B cell (primary cell): ENCODE data around the gene ROBO2.

Experiments used
- CTCF ChIP-seq: fragments of 200-600 bp; IDR thresholded peaks from one replicate; pipeline ENCODE4 v1.8.0; 2022; ENCODE audit warnings: antibody characterized with exemption, mild to moderate bottlenecking
- EZH2 ChIP-seq: IDR thresholded peaks from 2 replicates; pipeline ENCODE4 v1.6.1; 2012; ENCODE audit warnings: borderline replicate concordance, low read depth, mild to moderate bottlenecking, moderate library complexity, low read length; ENCODE audit not compliant: insufficient read depth, poor library complexity, severe bottlenecking

- TF ChIP-seq CTCF (no peak), EZH2 (no peak)
These were observed 560.0 kb downstream of the ROBO2 start for GRCh38 chr3:77599948-77600347.
